H1 (cell line): ENCODE measurements around the gene PDE6B. TPM values are rescaled to one million over a fixed set of nuclear protein-coding genes. Genes with fewer than 3 reads are reported as not detected.

Experiments used
- CTCF ChIA-PET: fragments of 300-600 bp; sonication (Branson Sonifier 250); formaldehyde crosslinking; loops from one replicate; lab custom pipeline; 2021; ENCODE audit not compliant: partially characterized antibody; lab: Charles Lee
- POLR2A ChIA-PET: fragments of 300-600 bp; sonication (Branson Sonifier 250); formaldehyde crosslinking; loops from one replicate; lab custom pipeline; 2021; ENCODE audit warnings: inconsistent platforms; ENCODE audit not compliant: partially characterized antibody; lab: Charles Lee
- DNase-seq, 2 experiments: peaks; one replicate each; pipeline versions ENCODE4 v3.0.0 to v3.0.0-alpha.2; 2010 to 2022; ENCODE audit warnings: low spot score in 2 of 2, low read depth in 1 of 2, mixed read lengths in 1 of 2
- FAIRE-seq: peaks from 2 replicates; lab custom pipeline; 2011; peaks lifted over from hg19 to GRCh38; lab: Jason Lieb, UNC
- H2AFZ ChIP-seq: 2 replicates; pipeline ENCODE4 v1.8.1; 2012; ENCODE audit warnings: low read length, inconsistent platforms
- H2AK5ac ChIP-seq: 2 replicates; pipeline ENCODE4 v1.6.1; 2013; ENCODE audit warnings: low read depth, low read length
- H2BK120ac ChIP-seq: replicated peaks from 2 replicates; pipeline ENCODE3; 2013; ENCODE audit warnings: low read depth, low read length, inconsistent platforms
- H2BK12ac ChIP-seq: 2 replicates; pipeline ENCODE4 v1.6.1; 2013; ENCODE audit warnings: low read depth, low read length
- H2BK15ac ChIP-seq: 2 replicates; pipeline ENCODE4 v1.6.1; 2013; ENCODE audit warnings: low read length
- H2BK20ac ChIP-seq: 2 replicates; pipeline ENCODE4 v1.6.1; 2013; ENCODE audit warnings: low read length
- H2BK5ac ChIP-seq: 2 replicates; pipeline ENCODE4 v1.6.1; 2013; ENCODE audit warnings: low read depth, low read length
- H3K14ac ChIP-seq: 2 replicates; pipeline ENCODE4 v1.6.1; 2013; ENCODE audit warnings: inconsistent platforms; ENCODE audit not compliant: insufficient read length
- H3K18ac ChIP-seq: 2 replicates; pipeline ENCODE4 v1.6.1; 2013; ENCODE audit warnings: low read length; ENCODE audit errors: extremely low read depth
- H3K23ac ChIP-seq: 2 replicates; pipeline ENCODE4 v1.6.1; 2013; ENCODE audit warnings: inconsistent platforms; ENCODE audit not compliant: insufficient read length
- H3K23me2 ChIP-seq: 2 replicates; pipeline ENCODE4 v1.6.1; 2013; ENCODE audit warnings: low read depth, low read length
- H3K27ac ChIP-seq: 2 replicates; pipeline ENCODE4 v1.6.1; 2011; ENCODE audit warnings: low read depth, low read length, inconsistent platforms
- H3K27me3 ChIP-seq, 4 experiments: replicated peaks in 1 of 4; 1 replicate in 1 of 4; 2 replicates in 3 of 4; pipeline versions ENCODE4 v1.6.1 to v1.8.1; 2011 to 2013; ENCODE audit warnings: low read length in 3 of 4, mild to moderate bottlenecking in 3 of 4, inconsistent platforms in 2 of 4, mixed read lengths in 2 of 4, moderate library complexity in 1 of 4; ENCODE audit not compliant: control insufficient read depth in 3 of 4, insufficient read depth in 3 of 4; ENCODE audit errors: extremely low read depth in 1 of 4
- H3K36me3 ChIP-seq, 4 experiments: 2 replicates each; pipeline versions ENCODE4 v1.6.1 to v1.8.1; 2011 to 2013; ENCODE audit warnings: mild to moderate bottlenecking in 4 of 4, low read length in 3 of 4, moderate library complexity in 2 of 4, control low read depth in 1 of 4, inconsistent platforms in 1 of 4; ENCODE audit not compliant: insufficient read depth in 4 of 4, control insufficient read depth in 2 of 4
- H3K4ac ChIP-seq: replicated peaks from 2 replicates; pipeline ENCODE3; 2013; ENCODE audit warnings: low read length, low read depth, mixed read lengths, inconsistent platforms; ENCODE audit not compliant: insufficient read length
- H3K4me1 ChIP-seq, 4 experiments: replicated peaks in 1 of 4; 1 replicate in 1 of 4; 2 replicates in 3 of 4; pipeline versions ENCODE4 v1.6.1 to v1.8.1; 2011 to 2013; ENCODE audit warnings: low read length in 3 of 4, inconsistent platforms in 2 of 4, mixed read lengths in 1 of 4; ENCODE audit not compliant: insufficient read depth in 4 of 4, control insufficient read depth in 3 of 4
- H3K4me2 ChIP-seq, 2 experiments: 2 replicates each; pipeline versions ENCODE4 v1.6.1 to v1.8.1; 2011 to 2013; ENCODE audit warnings: low read depth in 2 of 2, low read length in 2 of 2, control low read depth in 1 of 2, inconsistent platforms in 1 of 2, mild to moderate bottlenecking in 1 of 2; ENCODE audit not compliant: insufficient read depth in 1 of 2
- H3K4me3 ChIP-seq, 4 experiments: fragments of 200-600, 300-600 bp in 1 of 4; sonication (generic), shearing (Covaris generic), sonication (Bioruptor Twin) in 1 of 4; 2 replicates each; pipeline versions ENCODE4 v1.5.1 to v1.8.1; 2011 to 2016; ENCODE audit warnings: low read length in 4 of 4, low read depth in 3 of 4, control low read depth in 2 of 4, inconsistent platforms in 2 of 4, mild to moderate bottlenecking in 2 of 4, mixed read lengths in 1 of 4, moderate library complexity in 1 of 4; ENCODE audit not compliant: insufficient read depth in 2 of 4; ENCODE audit errors: extremely low read depth in 1 of 4
- H3K56ac ChIP-seq: replicated peaks from 2 replicates; pipeline ENCODE3; 2013; ENCODE audit warnings: low read depth, mild to moderate bottlenecking, mixed read lengths, low read length, inconsistent platforms; ENCODE audit not compliant: insufficient read length
- H3K79me1 ChIP-seq: 2 replicates; pipeline ENCODE4 v1.6.1; 2013; ENCODE audit warnings: low read depth, low read length, control low read depth
- H3K79me2 ChIP-seq, 2 experiments: 2 replicates each; pipeline versions ENCODE4 v1.6.1 to v1.8.1; 2012 to 2013; ENCODE audit warnings: low read length in 2 of 2, mild to moderate bottlenecking in 2 of 2, inconsistent platforms in 1 of 2; ENCODE audit not compliant: insufficient read depth in 2 of 2, control insufficient read depth in 1 of 2
- H3K9ac ChIP-seq, 4 experiments: replicated peaks in 1 of 4; 1 replicate in 1 of 4; 2 replicates in 3 of 4; pipeline versions ENCODE4 v1.6.1 to v1.8.1; 2011 to 2013; ENCODE audit warnings: low read depth in 3 of 4, low read length in 3 of 4, control low read depth in 2 of 4, mild to moderate bottlenecking in 2 of 4, moderate library complexity in 2 of 4, inconsistent platforms in 1 of 4; ENCODE audit errors: extremely low read depth in 1 of 4
- H3K9me3 ChIP-seq, 2 experiments: 2 replicates each; pipeline versions ENCODE4 v1.6.1 to v1.8.1; 2012 to 2013; ENCODE audit warnings: mild to moderate bottlenecking in 2 of 2, moderate library complexity in 2 of 2, control low read depth in 1 of 2, inconsistent platforms in 1 of 2, low read depth in 1 of 2, low read length in 1 of 2, mixed read lengths in 1 of 2; ENCODE audit not compliant: insufficient read depth in 2 of 2
- H4K20me1 ChIP-seq, 2 experiments: replicated peaks in 1 of 2; 2 replicates each; pipeline versions ENCODE3 to v1.8.1; 2011 to 2013; ENCODE audit warnings: inconsistent platforms in 2 of 2, low read length in 2 of 2, mild to moderate bottlenecking in 1 of 2; ENCODE audit not compliant: insufficient read depth in 2 of 2, control insufficient read depth in 1 of 2
- H4K5ac ChIP-seq: 2 replicates; pipeline ENCODE4 v1.6.1; 2013; ENCODE audit warnings: low read length, low read depth, mixed read lengths, inconsistent platforms; ENCODE audit not compliant: insufficient read length
- H4K8ac ChIP-seq: 2 replicates; pipeline ENCODE4 v1.8.0; 2013; ENCODE audit warnings: mild to moderate bottlenecking, moderate library complexity, low read length, inconsistent platforms; ENCODE audit not compliant: insufficient read depth; ENCODE audit errors: extremely low read depth
- H4K91ac ChIP-seq: replicated peaks from 2 replicates; pipeline ENCODE3; 2013; ENCODE audit warnings: low read length, mixed read lengths, inconsistent platforms; ENCODE audit not compliant: insufficient read length
- BACH1 ChIP-seq: IDR thresholded peaks from 2 replicates; pipeline ENCODE4 v1.6.1; 2012; ENCODE audit warnings: low read length, improper control_type of control experiment
- CBX5 ChIP-seq: fragments of 300-800, 300-1000 bp; sonication (generic); IDR thresholded peaks from 2 replicates; pipeline ENCODE4 v1.7.1; 2016; ENCODE audit warnings: antibody characterized with exemption, low read length, low read depth
- CHD1 ChIP-seq: IDR thresholded peaks from 2 replicates; pipeline ENCODE4 v1.6.1; 2012; ENCODE audit warnings: low read depth, low read length, improper control_type of control experiment
- CHD2 ChIP-seq: IDR thresholded peaks from 2 replicates; pipeline ENCODE4 v1.6.1; 2012; ENCODE audit warnings: low read length, improper control_type of control experiment
- HDAC2 ChIP-seq, 2 experiments: fragments of 300-600 bp in 1 of 2; sonication (generic) in 1 of 2; IDR thresholded peaks; 2 replicates each; pipeline ENCODE4 v1.6.1; 2011 to 2012; ENCODE audit warnings: low read depth in 2 of 2, low read length in 2 of 2, mild to moderate bottlenecking in 2 of 2, moderate library complexity in 2 of 2, borderline replicate concordance in 1 of 2, inconsistent platforms in 1 of 2
- KDM1A ChIP-seq: fragments of 200-600, 300-600 bp; sonication (generic); IDR thresholded peaks from 2 replicates; pipeline ENCODE4 v1.7.1; 2016; ENCODE audit warnings: mild to moderate bottlenecking, low read length, borderline replicate concordance
- KDM4A ChIP-seq: IDR thresholded peaks from one replicate; pipeline ENCODE4 v1.7.1; 2012; ENCODE audit warnings: low read depth, mild to moderate bottlenecking, moderate library complexity, low read length, inconsistent platforms; ENCODE audit not compliant: severe bottlenecking
- MAFK ChIP-seq: IDR thresholded peaks from 2 replicates; pipeline ENCODE4 v1.6.1; 2012; ENCODE audit warnings: low read depth, mild to moderate bottlenecking, improper control_type of control experiment, low read length
- RBBP5 ChIP-seq: IDR thresholded peaks from 2 replicates; pipeline ENCODE4 v1.7.1; 2012; ENCODE audit warnings: low read depth, mild to moderate bottlenecking, inconsistent platforms, low read length, moderate library complexity, borderline replicate concordance
- RNF2 ChIP-seq: fragments of 200-900, 300-1000 bp; sonication (generic); IDR thresholded peaks from 2 replicates; pipeline ENCODE4 v1.7.1; 2016; ENCODE audit warnings: borderline replicate concordance, low read depth, mild to moderate bottlenecking, antibody characterized with exemption, low read length; ENCODE audit not compliant: poor library complexity, severe bottlenecking; ENCODE audit errors: missing control alignments
- TAF1 ChIP-seq: IDR thresholded peaks from 2 replicates; pipeline ENCODE4 v1.6.1; 2011; ENCODE audit warnings: mild to moderate bottlenecking, low read depth, low read length
- WGBS, 2 experiments: shearing (Covaris generic) in 1 of 2; methylation state at CpG; one replicate each; pipeline versions ENCODE4 v1.1.6 to v1.1.7; 2013 to 2015; ENCODE audit warnings: low lambda C conversion rate in 2 of 2, mixed read lengths in 2 of 2, inconsistent platforms in 1 of 2, low coverage in 1 of 2, missing lambda C conversion rate in 1 of 2; ENCODE audit not compliant: insufficient replicate concordance in 2 of 2, insufficient coverage in 1 of 2, insufficient read length in 1 of 2; ENCODE audit errors: extremely low coverage in 1 of 2, missing lambda C conversion rate in 1 of 2; 5-methylcytosine and 5-hydroxymethylcytosine counted together
- polyA plus RNA-seq, 7 experiments: library from polyadenylated mRNA; depleted of rRNA in 3 of 7; stranded (reverse) in 5 of 7; unstranded in 2 of 7; fragments of >200 nt in 5 of 7; fragments of 200-250 nt in 2 of 7; gene quantifications; 1 replicate in 5 of 7; 2 replicates in 1 of 7; 4 replicates in 1 of 7; pipeline versions ENCODE4 v1.2.1 to v1.2.3, GENCODE V29; 2011 to 2013; ENCODE audit warnings: missing spikeins in 2 of 7, mixed read lengths in 2 of 7
- total RNA-seq: library from RNA; stranded (reverse); fragmentation: NEBNext Ultra II Directional; extraction: Animal tissue kit (Norgen Biotek cat#: 25700); gene quantifications from 2 replicates; pipeline ENCODE4 v1.2.1, GENCODE V29; 2021
- TF ChIP-seq, protein P1 (sequence below): IDR thresholded peaks from 2 replicates; pipeline ENCODE4 v1.6.1; 2012; ENCODE audit warnings: inconsistent platforms
- TF ChIP-seq, protein P2 (sequence below): IDR thresholded peaks from 2 replicates; pipeline ENCODE4 v1.6.1; 2012; ENCODE audit warnings: inconsistent platforms

Gene PDE6B
- total and polyA plus RNA-seq, 2 of the 8 experiments (the other 6 are each of a cell fraction or from before 2014, with no cell fraction given) = 4.1 to 8.4 TPM

DNA sequence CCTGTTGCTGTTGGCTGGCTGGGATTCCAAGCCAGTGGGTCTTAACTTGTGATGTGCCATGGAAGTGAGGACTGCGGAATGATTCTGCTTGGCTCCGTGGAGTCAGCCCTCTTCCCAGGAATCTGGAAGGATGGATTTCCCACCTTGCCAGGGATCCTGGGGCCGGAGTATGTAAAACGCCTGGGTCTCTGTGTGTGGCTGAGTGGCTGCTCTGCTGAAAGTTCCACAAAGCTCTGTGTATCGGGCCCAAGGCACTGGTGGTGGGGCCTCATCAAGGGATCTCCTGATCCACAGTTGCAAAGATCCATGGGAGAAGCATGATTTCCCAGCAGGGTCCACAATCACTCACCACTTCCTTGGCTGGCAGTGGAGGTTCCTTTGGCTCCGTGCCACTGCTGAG, 25.2 kb upstream of the PDE6B start:
- H3K79me2 ChIP-seq = no peaks in the 10 kb centered on the region
- no peaks in the 10 kb centered on the region for H4K20me1 ChIP-seq
- H3K27ac ChIP-seq = no peak overlapping the region
- 88% methylated on average over 6 of the region's 6 CpGs; no CpG with 5 or more reads in 1 of the 2 experiments for WGBS, 2 experiments
- no peak overlapping the region for H3K4me3 ChIP-seq
- no peak overlapping the region for H3K4ac ChIP-seq
- no peak for DNase-seq
- H3K14ac ChIP-seq = no peak overlapping the region
- no peak overlapping the region for H2BK5ac ChIP-seq
- no peak overlapping the region for H2BK20ac ChIP-seq
- no peaks in the 10 kb centered on the region for H3K23me2 ChIP-seq
- FAIRE-seq = no peak
- H4K5ac ChIP-seq = no peak overlapping the region
- no peaks in the 10 kb centered on the region; a peak in 1 of 7 replicates for H3K4me1 ChIP-seq
- H2AFZ ChIP-seq = no peak overlapping the region
- no peak overlapping the region for H2BK12ac ChIP-seq
- no peak overlapping the region for H2AK5ac ChIP-seq
- H3K9me3 ChIP-seq = no peaks in the 10 kb centered on the region
- H4K91ac ChIP-seq = no peak overlapping the region
- no peak overlapping the region for H2BK15ac ChIP-seq
- H3K36me3 ChIP-seq = no peaks in the 10 kb centered on the region
- no peak overlapping the region for H3K9ac ChIP-seq
- POLR2A ChIA-PET = interaction anchor here (1.5 to 2.5 kb wide), 2 partner anchors 23 to 74 kb away, joined by 7 to 8 read pairs; partner anchors contain the start of genes ATP5ME and MYL5
- no peak overlapping the region for H2BK120ac ChIP-seq
- H3K23ac ChIP-seq = no peak overlapping the region
- CTCF ChIA-PET = interaction anchor here (0.6 to 2.9 kb wide), 5 partner anchors 12 to 694 kb away, joined by 3 to 7 read pairs (median 3); partner anchors contain the start of genes ATP5ME and MYL5
- H4K8ac ChIP-seq = peak overlapping the region; percentile 18; the same call in 1 of the 2 replicates
- no peak overlapping the region for H3K56ac ChIP-seq
- H3K27me3 ChIP-seq = no peaks in the 10 kb centered on the region
- no peak overlapping the region for H3K18ac ChIP-seq
- H3K4me2 ChIP-seq = no peak overlapping the region
- H3K79me1 ChIP-seq = no peaks in the 10 kb centered on the region
- TF ChIP-seq CHD2 (no peak), MAFK (no peak), HDAC2 (IDR thresholded peaks at IDR 0.05; ENCODE audit: borderline replicate concordance in 1 of 2, low read depth in 2 of 2, low read length in 2 of 2) (no peak), KDM4A (no peak), CHD1 (no peak), KDM1A (no peak), BACH1 (no peak), RNF2 (no peak), TAF1 (no peak), RBBP5 (no peak), CBX5 (no peak)
- TF ChIP-seq, protein P1, sequence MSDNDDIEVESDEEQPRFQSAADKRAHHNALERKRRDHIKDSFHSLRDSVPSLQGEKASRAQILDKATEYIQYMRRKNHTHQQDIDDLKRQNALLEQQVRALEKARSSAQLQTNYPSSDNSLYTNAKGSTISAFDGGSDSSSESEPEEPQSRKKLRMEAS = no peak
- TF ChIP-seq, protein P2, sequence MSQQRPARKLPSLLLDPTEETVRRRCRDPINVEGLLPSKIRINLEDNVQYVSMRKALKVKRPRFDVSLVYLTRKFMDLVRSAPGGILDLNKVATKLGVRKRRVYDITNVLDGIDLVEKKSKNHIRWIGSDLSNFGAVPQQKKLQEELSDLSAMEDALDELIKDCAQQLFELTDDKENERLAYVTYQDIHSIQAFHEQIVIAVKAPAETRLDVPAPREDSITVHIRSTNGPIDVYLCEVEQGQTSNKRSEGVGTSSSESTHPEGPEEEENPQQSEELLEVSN = no peak
